Measurements from ENCODE around the gene CCDC106.
A peak's percentile ranks its signal among the peaks of the same experiment; 100 is the strongest.

CCDC106 gene

DNA sequence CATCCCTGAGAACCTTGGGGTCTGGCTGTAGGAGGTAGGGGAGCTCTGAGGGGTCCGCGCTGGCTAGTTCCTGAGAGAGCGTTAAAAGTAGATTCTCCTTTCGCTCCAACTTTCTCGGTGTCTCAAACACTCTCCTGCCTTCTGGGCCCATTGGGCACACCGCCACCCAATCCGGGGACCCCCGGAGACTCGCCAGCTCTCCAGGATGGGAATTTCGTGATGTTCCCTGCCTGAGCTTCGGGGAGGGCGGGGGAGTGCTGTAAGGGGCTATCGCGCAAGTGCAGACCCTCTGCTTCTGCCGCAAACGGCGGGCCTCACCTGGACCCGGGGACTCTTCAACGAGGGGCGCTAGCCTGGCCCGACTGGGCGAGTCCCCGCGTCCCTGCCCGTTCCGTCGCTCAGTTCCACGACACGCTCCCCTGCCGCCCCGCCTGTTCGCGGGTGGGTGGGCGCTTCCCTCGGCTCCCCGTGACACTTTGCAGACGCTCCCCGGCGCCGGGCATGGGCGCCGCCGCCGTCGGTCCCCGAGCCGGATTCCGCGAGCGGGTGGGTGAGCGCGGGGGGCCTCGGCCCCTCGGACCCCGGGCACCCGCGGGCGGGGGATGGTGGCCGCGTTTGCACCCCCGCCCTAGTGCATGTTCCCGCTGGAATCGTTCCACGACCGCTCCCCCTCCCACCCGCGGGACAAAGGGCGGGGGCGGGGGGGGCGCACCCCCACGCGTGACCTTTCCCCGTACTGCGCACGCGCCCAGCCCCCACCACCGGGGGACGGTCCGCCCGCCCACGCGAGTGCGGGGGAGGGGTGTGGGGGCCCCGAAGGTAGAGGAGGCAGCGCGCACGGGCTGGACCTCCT is at the start of gene CCDC106:
CCDC106 (plus strand) TSS at position 481 of the 853 bp plus-strand sequence. CDS start 835 bp downstream, outside the sequence.
- no peak for DNase-seq

DNA sequence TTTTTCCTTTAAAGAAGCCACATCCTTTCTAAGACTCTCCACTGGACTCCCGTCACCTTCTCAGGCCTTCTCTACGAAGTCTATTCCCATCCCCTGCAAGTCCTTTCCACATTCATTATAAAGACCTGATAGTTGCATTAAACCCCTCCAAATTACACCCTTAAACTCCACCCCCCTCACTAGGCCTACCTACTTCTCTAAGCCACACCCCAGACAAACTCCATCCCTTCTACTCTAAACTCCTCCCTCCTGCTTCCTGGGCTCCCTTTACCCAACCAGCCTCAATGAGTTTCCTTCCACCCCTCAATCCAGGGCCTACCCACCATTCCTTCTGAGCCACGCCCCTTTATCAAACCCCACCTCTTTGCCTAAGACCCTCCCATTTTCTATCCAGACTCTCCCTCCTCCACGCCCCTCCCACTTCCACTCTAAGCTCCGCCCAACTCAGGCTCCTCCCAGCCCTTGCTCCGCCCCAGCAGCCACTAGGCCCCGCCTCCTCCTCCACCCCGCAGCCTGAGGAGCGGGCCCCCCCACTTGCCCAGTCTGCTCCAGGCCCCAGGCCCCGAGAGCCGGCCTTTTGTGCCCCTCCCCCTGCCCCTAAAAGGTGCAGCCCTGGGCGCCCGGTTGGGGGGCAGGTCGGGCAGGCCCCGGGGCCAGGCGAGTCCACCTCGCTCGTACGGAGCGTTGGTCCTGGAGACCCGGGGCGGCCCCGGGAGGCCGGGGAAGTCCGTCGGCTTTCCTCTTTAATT is 49.1 kb upstream of the CCDC106 start:
- DNase-seq: peak; percentile 92

DNA sequence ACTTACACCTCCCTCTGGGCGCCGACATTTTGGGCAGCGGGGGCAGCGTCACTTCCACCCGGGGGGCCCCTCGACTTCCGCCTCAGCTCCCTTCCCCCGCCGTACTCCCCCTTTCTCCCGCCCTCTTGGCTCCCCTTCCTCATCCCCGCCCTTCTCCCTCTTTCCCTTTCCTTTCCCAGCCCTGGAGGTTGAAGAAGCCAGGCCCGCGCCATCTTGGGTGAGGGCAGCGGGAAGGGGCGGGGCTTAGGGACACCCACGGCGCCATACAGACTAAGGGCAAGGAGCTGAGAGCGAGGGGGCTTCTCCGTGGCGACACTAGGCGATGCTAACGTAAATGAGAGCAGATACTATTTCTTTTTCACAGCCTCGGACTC is 48.6 kb upstream of the CCDC106 start, which contains the start of gene FIZ1:
FIZ1 (minus strand) TSS at position 50 of the 374 bp plus-strand sequence. CDS start 1,652 bp downstream, outside the sequence.
- peak; percentile 98 for DNase-seq

DNA sequence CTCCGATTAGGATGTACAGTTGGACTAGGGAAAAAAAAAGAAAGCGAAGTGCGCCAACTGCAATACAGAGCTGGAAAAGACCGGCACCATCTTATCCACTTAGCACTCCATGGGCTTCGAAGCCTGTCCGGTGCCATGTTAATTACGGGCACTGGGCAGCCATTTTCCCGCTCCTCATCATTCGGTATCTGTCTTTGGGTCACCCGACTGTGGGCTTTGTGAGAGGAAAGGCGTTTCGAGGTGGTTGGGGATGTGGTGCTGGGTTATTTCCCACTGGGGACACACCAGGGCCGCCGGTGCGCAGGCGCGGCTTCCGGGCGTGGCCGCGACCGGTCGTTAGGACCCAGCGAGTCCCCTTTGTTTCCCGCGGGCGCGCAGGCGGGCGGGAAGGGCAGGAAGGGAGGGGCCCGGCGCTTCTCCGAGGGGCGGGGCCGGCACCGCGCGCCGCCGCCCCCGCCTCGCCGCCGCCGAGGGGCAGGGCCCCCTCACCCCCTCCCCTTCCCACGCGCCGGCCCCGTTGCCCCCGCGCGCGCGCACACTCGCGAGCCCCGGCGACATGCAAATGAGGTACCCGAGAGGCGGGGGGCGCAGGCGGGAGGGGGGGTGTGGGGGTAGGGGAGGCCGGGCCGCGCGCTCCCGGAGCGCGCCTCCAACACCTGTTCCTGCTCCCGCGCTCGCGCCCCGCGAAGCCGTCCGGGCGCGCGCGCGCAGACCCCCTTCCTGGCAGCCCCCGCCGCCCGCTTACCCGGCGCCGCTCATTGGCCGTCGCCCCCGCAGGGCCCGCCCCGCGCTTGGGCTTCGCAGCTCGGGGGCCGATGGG is 48.0 kb upstream of the CCDC106 start, which contains the start of gene ZNF524:
ZNF524 (plus strand) TSS at position 447 of the 820 bp plus-strand sequence. CDS start 1,825 bp downstream, outside the sequence.
- peak; percentile 89 for DNase-seq

DNA sequence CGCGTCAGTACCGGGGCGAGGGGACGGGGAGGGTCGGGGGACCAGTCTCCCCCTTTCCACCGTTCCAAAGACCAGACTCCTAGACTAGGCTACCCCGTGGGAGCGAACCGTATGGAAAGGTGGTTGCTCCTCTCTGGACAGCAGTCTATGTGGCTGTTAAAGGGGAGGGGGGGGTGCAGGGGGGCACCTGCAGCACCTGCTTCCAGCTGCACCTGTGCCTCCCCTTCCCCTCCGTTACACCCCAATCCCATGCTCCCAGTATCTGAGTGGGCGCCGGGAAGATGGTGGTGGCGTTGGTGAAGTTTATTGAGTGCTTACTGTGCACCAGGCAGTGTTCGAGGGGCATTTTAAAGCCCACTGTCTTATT is 47.4 kb upstream of the CCDC106 start:
- DNase-seq: no peak

DNA sequence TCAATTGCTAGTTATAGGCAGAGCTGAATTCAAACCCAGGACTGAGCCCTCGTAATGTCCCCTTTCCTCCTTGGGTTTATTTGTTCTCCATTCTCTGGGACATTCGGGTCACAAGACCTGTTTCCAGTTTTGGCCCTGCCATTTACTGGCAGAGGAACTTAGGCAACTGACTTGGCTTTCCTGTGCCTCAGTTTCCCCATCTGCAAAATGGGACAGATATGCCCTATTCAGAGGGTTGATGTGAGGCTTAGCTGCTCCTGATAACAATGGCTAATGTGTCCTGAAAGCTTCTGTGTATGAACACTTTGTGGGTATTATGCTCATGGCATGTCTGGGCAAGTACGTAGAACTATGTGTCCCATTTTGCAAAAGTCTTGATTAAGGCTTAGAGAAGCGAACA is 46.9 kb upstream of the CCDC106 start:
- no peak for DNase-seq

DNA sequence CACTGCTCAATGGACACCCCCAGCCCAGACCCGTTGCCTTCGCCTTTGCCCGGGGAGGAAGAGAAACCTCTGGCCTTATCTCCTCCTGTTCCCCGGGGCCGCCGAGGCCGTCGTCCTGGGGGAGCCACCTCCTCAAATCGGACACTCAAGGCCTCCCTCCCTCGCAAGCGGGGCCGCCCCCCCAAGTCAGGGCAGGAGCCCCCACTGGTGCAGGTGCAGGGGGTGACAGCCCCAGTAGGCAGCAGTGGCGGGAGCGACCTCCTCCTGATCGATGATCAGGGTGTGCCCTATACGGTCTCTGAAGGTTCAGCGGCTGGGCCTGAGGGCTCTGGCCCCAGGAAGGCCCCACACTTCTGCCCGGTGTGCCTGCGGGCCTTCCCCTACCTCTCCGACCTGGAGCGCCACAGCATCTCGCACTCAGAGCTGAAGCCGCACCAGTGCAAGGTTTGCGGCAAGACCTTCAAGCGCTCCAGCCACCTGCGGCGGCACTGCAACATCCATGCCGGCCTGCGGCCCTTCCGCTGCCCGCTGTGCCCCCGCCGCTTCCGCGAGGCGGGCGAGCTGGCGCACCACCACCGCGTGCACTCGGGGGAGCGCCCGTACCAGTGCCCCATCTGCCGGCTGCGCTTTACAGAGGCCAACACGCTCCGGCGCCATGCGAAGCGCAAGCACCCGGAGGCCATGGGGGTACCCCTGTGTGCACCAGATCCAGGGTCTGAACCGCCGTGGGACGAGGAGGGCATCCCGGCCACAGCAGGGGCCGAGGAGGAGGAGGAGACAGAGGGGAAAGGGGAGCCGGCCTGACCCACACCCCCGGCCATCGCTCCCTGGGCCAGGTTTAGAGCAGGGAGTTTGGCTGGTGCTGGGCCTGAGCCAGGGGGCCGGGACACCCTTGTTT is 45.7 kb upstream of the CCDC106 start:
- no peak for DNase-seq

DNA sequence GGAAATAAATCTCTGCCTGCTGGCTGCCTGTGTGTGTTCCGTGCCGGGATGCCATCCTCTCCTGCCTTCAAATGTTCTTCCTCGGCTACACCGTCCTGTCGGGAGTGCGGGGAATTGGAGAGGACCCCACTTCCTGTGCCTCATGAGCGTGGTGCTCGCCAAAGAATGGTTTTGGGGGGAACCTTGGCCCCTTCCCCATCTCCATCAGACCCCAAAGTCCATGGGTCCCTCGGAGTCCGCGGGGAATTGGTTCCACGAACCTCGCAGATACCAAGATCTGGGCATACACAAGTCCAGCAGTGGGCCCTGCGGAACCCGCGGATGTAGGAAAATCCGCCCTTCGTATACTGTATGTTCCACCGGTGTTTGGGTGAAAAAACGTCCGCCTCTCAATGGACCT is 44.9 kb upstream of the CCDC106 start:
- no peak for DNase-seq

DNA sequence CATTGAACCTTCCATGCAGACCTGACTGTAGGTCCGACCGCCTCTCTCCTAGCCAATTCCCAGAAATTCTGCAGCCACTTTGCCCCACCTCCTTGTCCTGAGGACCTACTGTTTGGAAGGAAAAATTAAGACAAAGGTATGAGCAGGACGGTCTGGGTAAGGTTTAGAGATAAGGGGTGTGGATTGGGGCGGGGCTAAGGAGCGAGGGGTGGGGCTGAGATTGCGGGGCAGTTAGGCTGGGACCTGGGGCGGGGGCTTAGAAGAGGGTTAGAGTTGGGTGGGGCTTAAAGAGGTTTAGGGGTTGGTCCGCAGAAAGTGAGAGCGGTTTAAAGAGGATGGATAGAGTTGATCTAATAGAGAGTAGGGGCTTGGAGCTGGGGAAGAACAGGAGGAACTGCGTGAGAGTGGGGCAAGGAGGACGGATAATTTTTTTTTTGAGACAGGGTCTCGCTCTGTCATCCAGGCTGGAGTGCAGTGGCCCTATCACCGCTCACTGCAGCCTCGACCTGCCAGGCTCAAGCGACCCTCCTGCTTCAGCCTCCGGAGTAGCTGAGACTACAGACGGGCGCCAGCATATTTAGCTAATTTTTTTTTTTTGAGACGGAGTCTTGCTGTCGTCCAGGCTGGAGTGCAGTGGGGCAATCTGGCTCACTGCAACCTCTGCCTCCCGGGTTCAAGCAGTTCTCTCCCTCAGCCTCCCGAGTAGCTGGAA is 44.3 kb upstream of the CCDC106 start:
- no peak for DNase-seq

DNA sequence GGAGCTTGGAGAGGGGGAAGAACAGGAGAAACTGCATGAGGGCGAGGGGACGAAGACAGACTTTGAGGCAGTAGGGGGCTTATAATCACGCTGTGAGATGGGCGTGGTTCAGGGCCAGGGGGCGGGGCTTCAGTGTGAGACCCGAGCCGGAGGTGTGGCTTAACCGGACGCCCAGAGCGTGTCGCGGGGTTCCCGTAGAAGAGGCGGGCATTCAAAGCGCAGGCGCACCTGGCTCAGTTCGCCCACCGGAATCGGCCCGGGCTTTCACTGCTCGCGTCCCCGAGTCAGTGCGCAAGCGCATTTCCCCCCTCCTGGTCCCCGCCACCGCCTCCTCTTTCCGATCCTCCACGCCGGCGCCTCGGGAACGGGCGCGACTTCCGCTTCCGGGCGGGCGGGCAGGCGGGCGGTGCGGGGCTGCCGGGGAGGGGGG is 42.8 kb upstream of the CCDC106 start:
- DNase-seq: peak; percentile 97

DNA sequence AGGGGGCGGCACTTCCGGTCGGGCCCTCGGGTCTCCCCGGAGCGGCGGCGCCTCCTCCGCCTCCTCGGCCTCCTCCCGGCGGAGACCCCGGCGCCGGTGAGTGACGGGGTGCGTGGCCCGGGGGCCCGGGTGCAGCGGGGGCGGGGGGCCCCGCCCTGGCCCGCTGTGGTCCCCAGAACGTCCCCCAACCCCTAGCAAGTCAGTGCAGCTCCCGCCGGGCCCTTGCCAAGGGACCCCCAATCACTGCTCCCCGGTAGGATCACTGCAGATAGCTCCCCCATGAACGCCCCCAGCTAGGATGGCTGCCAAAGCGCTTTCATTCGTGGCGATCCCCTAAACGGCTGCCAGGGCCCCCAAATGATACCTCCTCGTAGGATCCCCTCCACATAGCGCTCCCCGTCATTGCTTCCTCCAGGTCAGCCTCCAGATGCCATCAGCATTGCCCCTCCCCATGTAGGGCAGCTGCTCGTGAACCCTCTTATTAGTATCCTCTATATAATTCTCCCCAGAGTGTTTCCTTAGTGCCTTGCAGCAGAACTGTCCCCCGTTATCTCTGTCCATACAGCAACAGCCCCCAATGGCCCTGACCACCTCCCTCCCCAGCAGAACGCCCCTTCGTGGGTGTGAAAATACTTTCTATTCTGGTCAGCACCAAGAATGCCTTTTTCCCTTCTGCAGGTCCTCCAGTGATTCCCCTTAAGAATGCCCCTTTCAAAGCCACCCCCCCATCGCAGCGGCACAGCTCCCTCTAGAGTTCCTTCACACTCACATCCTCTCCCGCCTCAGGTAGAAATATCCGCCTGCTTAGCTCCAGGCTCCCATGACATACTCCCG is 42.2 kb upstream of the CCDC106 start, which contains the start of gene ZNF865:
ZNF865 (plus strand) TSS at position 11 of the 834 bp plus-strand sequence. CDS start 7,972 bp downstream, outside the sequence.
- peak; percentile 30 for DNase-seq

DNA sequence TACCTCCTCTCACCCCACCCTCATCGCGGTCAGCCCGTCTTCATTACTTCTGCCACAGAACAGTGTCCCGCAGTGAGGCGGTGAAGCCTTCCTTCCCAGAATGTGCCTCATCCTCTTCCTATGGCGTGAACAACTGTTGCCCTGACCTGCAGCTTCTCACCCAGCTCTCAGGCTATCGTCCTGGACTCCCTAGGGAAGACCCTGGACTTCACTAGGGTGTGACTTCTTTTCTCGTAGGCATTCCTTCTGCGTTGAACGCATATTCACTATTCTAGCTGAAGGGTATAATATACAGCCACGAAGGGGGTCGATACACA is 41.6 kb upstream of the CCDC106 start:
- no peak for DNase-seq

DNA sequence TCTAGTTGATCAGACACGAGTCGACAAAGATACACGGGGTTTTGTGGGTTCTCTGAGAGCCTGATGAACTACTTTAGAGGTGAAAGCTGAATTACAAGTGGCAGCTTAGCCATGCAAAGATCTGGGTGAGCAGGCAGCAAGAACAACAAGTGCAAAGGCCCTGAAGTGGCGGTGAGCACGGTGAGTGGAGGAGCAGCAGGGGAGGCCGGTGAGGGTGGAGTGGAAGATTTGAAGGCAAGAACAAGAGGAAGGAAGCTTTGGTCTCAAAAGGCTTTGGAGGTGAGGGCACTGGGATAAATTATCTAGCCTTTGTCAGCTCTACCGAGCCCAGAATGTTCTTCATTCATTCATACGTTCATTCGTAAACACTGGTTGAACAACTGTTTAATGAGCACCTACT is 41.2 kb upstream of the CCDC106 start:
- DNase-seq: no peak

DNA sequence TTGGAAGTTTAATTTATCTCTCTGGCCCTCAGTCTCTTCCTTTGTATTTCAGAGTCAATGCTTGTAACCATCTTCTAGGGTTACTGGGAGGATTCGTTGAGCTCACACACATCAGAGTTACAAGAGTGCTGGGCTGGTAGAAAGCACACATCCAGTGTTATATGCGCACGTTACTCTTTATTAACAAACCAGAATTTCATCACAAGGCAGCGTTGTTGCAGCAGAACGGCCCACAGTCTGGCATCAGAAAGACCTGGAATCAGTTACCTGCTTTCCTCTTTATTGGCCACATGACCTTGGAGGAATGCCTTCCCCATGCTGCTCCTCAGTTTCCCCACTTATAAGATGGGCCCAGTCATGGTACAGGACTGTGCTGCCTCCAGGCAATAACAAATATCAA is 38.7 kb upstream of the CCDC106 start:
- DNase-seq: no peak

DNA sequence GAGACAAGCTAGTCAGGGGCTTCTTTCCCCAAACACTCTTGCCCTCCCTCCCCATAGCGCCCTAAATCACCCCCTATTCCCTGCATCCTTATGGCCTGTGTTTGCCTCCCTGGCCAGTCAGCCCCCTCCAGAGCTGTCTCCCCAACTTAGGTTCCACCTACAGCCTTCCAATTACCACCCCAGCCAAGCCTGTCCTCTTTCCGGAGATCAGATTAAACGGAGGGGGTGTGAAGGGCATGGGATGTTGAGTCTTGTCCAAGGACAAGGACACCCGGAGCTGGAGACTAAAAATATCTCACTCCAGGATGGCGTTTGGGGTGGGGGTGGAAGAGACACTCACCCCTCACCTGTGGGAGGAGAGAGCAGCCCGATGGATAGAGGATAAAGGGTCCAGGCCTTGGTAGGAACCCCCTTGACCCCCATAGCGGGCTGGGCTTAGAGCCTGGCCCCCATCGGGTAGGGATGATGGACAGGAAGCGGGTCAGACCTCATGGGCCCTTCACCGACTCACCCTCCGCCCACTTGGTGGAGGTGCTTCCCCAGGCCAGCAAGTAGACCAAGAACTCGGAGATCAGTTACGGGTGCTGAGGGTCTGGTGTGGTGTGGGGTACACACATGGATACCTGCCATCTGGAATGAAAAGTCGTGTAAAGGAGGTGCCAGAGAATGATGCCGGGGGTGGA is 36.6 kb upstream of the CCDC106 start:
- DNase-seq: no peak

DNA sequence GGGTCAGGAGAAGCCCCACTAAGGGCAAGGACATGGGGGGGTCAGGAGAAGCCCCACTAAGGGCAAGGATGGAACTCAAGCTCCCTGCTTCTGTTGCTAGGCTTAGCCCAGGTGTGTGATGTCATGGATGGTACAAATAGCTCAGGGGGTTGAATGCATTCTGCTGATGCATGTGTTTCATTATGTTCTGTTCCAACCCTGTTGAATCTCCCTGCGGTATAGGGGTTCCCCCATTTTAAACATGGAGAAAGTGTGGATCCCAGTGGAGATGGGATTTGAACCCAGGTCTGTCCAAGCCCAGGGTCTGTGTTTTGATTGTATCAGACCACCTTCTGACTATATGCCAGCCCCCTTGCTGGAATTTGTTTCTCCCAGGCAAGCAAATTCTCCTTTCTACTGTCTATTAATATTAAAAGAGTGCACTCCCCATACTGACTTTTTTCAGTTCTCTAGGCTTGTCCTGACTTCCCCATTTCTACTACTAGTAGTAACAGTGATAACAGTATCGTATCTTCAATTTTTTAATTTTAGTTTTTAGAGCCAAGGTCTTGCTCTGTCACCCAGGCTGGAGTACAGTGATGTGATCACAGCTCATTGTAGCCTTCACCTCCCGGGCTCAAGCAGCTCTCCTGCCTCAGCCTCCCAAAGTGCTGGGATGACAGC is 35.9 kb upstream of the CCDC106 start:
- no peak for DNase-seq

DNA sequence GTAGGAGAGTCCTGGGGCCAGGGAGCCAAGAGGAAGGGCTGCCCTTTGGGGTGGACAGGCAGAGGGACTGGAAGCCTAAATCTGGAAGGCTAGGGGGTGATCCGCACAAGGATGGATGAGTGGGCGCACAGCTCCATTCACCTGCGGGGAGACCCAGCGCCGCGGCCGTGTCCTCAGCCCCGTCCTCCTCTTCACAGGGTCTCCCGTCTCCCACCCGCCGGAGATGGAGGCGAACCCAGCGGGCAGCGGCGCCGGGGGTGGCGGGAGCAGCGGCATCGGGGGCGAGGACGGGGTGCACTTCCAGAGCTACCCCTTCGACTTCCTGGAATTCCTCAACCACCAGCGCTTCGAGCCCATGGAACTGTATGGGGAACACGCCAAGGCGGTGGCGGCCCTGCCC is 34.6 kb upstream of the CCDC106 start:
- no peak for DNase-seq

DNA sequence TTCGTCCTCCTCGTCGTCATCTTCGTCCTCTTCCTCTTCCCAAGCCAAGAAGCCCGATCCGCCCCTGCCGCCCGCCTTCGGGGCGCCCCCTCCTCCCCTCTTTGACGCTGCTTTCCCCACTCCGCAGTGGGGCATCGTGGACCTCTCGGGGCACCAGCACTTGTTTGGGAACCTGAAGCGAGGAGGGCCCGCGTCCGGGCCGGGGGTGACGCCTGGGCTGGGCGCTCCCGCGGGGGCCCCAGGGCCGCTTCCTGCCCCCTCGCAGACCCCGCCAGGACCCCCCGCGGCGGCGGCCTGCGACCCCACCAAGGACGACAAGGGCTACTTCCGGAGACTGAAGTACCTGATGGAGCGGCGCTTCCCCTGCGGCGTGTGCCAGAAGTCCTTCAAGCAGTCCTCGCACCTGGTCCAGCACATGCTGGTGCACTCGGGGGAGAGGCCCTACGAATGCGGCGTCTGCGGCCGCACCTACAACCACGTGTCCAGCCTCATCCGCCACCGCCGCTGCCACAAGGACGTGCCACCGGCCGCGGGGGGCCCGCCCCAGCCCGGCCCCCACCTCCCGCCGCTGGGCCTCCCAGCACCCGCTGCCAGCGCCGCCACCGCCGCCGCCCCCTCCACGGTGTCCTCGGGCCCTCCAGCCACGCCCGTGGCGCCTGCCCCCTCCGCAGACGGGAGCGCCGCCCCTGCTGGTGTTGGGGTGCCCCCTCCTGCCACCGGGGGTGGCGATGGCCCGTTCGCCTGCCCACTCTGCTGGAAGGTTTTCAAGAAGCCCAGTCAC is 33.9 kb upstream of the CCDC106 start:
- DNase-seq: no peak

All from NCI-H774 (cell line).